Adrenal gland (tissue), 12 donors: Measurements from ENCODE around the gene ANKRD27. TPM values are rescaled to one million over a fixed set of nuclear protein-coding genes. Genes with fewer than 3 reads are reported as not detected.

Experiments
- DNase-seq, 7 donors: peaks; one replicate each; pipeline ENCODE4 v3.0.0-alpha.2; 2019 to 2020
- H3K27ac ChIP-seq, 5 donors: fragments of 200-600 bp; sonication (generic) in 4 of 5; 1 replicate in 3 of 5; 2 replicates in 2 of 5; pipeline versions ENCODE4 v1.5.1 to v1.8.0; 2016 to 2020; ENCODE audit warnings: mild to moderate bottlenecking in 1 of 5
- H3K27me3 ChIP-seq: fragments of 200-600 bp; 2 replicates; pipeline ENCODE4 v1.8.0; 2021
- H3K36me3 ChIP-seq, 2 donors: fragments of 200-600 bp; replicated peaks in 1 of 2; 1 replicate in 1 of 2; 2 replicates in 1 of 2; pipeline versions ENCODE4 v1.5.1 to v1.8.0; 2018 to 2022
- H3K4me1 ChIP-seq, 2 donors: fragments of 200-600 bp; replicated peaks in 1 of 2; 1 replicate in 1 of 2; 2 replicates in 1 of 2; pipeline versions ENCODE4 v1.5.1 to v1.8.0; 2018 to 2021
- H3K4me3 ChIP-seq, 4 donors: fragments of 200-600 bp; sonication (generic) in 3 of 4; one replicate each; pipeline ENCODE4 v1.5.1; 2016 to 2018
- H3K9me3 ChIP-seq, 3 donors: fragments of 200-600 bp; sonication (generic) in 1 of 3; replicated peaks in 1 of 3; 1 replicate in 2 of 3; 2 replicates in 1 of 3; pipeline versions ENCODE4 v1.5.1 to v1.8.0; 2016 to 2021
- POLR2A ChIP-seq, 2 donors: fragments of 450-650 bp; IDR thresholded peaks; one replicate each; pipeline ENCODE4 v1.6.1; 2017; ENCODE audit warnings: antibody characterized with exemption in 2 of 2, mild to moderate bottlenecking in 2 of 2, moderate library complexity in 1 of 2
- WGBS, 4 donors: extraction: QIAGEN DNeasy Blood & Tissue Kit in 2 of 4; methylation state at CpG; one replicate each; pipeline versions ENCODE4 v1.1.5 to v1.1.7; 2013 to 2017; 5-methylcytosine and 5-hydroxymethylcytosine counted together
- intact Hi-C, 2 donors: fragments of 100-400 bp; cut with DNase I; formaldehyde crosslinking; loops; one replicate each; pipeline versions ENCODE4 v1.14.1 to v1.15.0; 2022 to 2023
- polyA plus RNA-seq, 3 donors: library from polyadenylated mRNA; stranded (reverse); fragments of 200-250 nt in 2 of 3; fragments of 350-450 nt in 1 of 3; fragmentation: Illumina TruSeq in 1 of 3; extraction: RNeasy Lipid Tissue Mini Kit (QIAGEN cat#74804) in 1 of 3; gene quantifications; one replicate each; pipeline ENCODE4 v1.2.3, GENCODE V29; 2013 to 2014
- total RNA-seq, 9 donors: library from RNA; depleted of rRNA in 4 of 9; stranded (reverse); fragments of >200 nt in 4 of 9; fragments of 120-200 nt in 1 of 9; fragmentation: NEBNext Ultra II Directional in 1 of 9; extraction: Animal tissue kit (Norgen Biotek cat#: 25700) in 1 of 9; gene quantifications; one replicate each; pipeline versions ENCODE4 v1.1.0 to v1.2.4, GENCODE V29; 2013 to 2023
- TF ChIP-seq, protein P1 (sequence below), 6 experiments: fragments of 450-650 bp in 4 of 6; fragments of 200-600 bp in 2 of 6; sonication (generic) in 1 of 6; IDR thresholded peaks; 1 replicate in 5 of 6; 2 replicates in 1 of 6; pipeline versions ENCODE4 v1.5.1 to v1.8.0; 2016 to 2021; ENCODE audit warnings: antibody characterized with exemption in 6 of 6, mild to moderate bottlenecking in 2 of 6, moderate library complexity in 1 of 6
- donor health status: healthy with polysubstance abuse.
- donor health status: Bipolar disorder and iron deficiency.
- donor health status: DM: yes; HTN: yes; CAD: no.
- donor health status: DM: no; HTN: no; CAD: no.
- donor health status: DM: no; HTN: no; CAD: no.
- donor health status: DM: yes; HTN: yes; CAD: no.

Gene ANKRD27
- total and polyA plus RNA-seq, 12 donors: 7.2 to 25.3 (median 18.2) TPM

DNA sequence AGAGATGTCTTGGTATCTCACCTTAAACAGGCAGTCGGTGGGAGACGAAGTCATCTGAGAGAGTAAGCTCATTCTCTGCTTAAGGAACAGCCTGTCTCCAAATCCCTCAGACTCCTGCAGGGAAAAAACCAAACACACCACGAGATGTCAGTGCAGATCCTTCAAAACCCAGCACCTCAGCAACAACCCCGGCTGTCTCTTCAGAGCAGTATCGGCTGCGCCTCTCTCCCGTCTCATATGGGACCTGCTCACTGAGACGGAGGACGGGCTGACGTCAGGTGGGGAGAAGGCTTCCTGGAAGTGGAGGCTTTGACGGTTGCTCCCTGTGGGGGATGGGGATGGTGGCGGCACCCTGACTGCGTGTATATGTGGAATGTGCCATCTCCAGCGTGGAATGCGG, 43.6 kb downstream of the ANKRD27 start:
- peaks cover 0 to 33% of the 10 kb centered on the region in 2 donors for H3K36me3 ChIP-seq
- H3K4me1 ChIP-seq: no peaks in the 10 kb centered on the region
- H3K4me3 ChIP-seq: no peak overlapping the region
- no peak overlapping the region for H3K27ac ChIP-seq
- H3K27me3 ChIP-seq: no peaks in the 10 kb centered on the region
- WGBS, 4 donors: 91 to 96% (median 93%) methylated on average over 12 to 15 of the region's 15 CpGs
- TF ChIP-seq POLR2A (IDR thresholded peaks at IDR 0.05): no peak
- TF ChIP-seq, protein P1, sequence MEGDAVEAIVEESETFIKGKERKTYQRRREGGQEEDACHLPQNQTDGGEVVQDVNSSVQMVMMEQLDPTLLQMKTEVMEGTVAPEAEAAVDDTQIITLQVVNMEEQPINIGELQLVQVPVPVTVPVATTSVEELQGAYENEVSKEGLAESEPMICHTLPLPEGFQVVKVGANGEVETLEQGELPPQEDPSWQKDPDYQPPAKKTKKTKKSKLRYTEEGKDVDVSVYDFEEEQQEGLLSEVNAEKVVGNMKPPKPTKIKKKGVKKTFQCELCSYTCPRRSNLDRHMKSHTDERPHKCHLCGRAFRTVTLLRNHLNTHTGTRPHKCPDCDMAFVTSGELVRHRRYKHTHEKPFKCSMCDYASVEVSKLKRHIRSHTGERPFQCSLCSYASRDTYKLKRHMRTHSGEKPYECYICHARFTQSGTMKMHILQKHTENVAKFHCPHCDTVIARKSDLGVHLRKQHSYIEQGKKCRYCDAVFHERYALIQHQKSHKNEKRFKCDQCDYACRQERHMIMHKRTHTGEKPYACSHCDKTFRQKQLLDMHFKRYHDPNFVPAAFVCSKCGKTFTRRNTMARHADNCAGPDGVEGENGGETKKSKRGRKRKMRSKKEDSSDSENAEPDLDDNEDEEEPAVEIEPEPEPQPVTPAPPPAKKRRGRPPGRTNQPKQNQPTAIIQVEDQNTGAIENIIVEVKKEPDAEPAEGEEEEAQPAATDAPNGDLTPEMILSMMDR (IDR thresholded peaks at IDR 0.05): no peak
- intact Hi-C loops: no loop called here
- no peak for DNase-seq
- H3K9me3 ChIP-seq: no peaks in the 10 kb centered on the region

DNA sequence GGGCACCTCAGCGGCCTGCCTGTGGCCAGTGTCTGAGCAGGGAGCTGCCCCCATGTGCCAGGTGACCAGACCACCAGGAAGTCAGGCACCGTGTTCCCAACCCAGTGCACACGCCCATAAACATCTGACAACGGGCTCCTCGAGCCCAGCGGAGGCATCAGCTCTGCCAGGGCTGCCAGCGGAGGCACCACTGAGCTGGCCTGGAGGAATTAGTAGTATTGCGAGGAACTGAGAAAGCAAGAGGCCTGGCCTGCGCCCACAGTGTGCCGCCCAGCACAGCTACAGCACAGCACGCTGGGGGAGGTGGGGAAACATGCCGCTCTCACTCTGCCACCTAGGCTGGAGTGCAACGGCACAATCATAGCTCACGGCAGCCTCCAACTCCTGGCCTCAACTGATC, 44.6 kb downstream of the ANKRD27 start:
- intact Hi-C loops: no loop called here
- TF ChIP-seq, protein P1 (IDR thresholded peaks at IDR 0.05): no peak
- no peak for TF ChIP-seq POLR2A (IDR thresholded peaks at IDR 0.05)
- H3K4me3 ChIP-seq: no peak overlapping the region
- no peaks in the 10 kb centered on the region for H3K27me3 ChIP-seq
- no peaks in the 10 kb centered on the region for H3K4me1 ChIP-seq
- peaks cover 0 to 29% of the 10 kb centered on the region in 2 donors for H3K36me3 ChIP-seq
- H3K9me3 ChIP-seq: no peaks in the 10 kb centered on the region
- 86 to 93% (median 89%) methylated on average over 13 to 14 of the region's 14 CpGs for WGBS, 4 donors
- DNase-seq: no peak
- no peak overlapping the region for H3K27ac ChIP-seq

DNA sequence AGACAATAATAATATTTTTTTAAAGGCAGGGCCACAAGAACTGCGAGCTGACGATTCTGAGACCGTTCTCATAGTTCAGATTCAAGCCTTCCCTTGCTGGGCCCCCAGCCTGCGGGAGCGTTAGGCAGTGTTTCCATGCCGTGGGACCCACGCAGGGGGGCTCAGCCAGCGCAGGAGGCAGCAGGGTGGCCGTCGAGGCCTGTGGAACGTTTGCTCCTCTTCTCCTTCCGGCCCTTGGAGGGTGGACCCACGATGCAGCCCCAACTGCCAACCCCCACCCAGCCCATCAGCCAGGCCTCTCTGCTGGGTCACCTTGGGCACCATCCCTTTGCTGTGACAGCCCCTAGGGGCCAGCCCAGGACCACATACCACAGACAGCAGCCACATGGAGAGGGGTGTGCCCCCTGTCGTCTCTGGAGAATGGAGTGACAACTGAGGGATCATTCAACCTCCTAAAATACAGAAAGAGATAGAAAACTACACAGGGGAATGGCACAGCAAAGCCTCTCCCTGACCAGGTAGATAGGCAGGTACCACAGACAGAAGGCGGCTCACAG, 47.2 kb downstream of the ANKRD27 start:
- intact Hi-C loops: no loop called here
- DNase-seq: no peak
- Histone ChIP-seq H3K36me3 (peaks cover 0 to 46% of the 10 kb centered on the region in 2 donors), H3K4me3 (no peak overlapping the region), H3K4me1 (no peaks in the 10 kb centered on the region), H3K27me3 (no peaks in the 10 kb centered on the region), H3K27ac (peak overlapping the region in 1 of 5 donors; percentile 26), H3K9me3 (no peaks in the 10 kb centered on the region)
- 82 to 92% (median 89%) methylated on average over 9 to 15 of the region's 15 CpGs for WGBS, 4 donors
- TF ChIP-seq, protein P1 (IDR thresholded peaks at IDR 0.05): no peak
- TF ChIP-seq POLR2A (IDR thresholded peaks at IDR 0.05): no peak

DNA sequence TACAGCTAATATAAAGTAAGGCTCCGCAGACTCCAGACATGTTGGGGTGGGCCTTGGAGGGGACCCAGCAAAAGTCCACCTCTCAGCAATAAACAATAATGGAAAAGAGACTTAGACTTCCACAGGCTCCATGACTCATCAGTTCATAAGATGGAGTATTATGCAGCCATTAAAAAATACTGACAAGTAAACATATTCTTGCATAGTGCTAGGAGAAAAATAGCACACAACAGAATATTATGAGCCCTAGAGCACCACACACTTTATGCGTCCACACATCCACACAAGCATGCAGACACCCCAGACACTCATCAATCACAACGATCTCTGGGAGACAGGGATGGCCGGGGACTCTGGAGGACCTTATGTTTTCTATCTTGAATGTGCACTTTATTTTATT, 48.0 kb downstream of the ANKRD27 start:
- Histone ChIP-seq H3K27ac (no peak overlapping the region), H3K4me3 (no peak overlapping the region), H3K9me3 (no peaks in the 10 kb centered on the region), H3K27me3 (no peaks in the 10 kb centered on the region), H3K36me3 (peaks cover 0 to 51% of the 10 kb centered on the region in 2 donors), H3K4me1 (no peaks in the 10 kb centered on the region)
- intact Hi-C loops: no loop called here
- WGBS, 4 donors: 95 to 97% (median 96%) methylated on average over 4 of the region's 4 CpGs
- DNase-seq: no peak
- no peak for TF ChIP-seq POLR2A (IDR thresholded peaks at IDR 0.05)
- TF ChIP-seq, protein P1 (IDR thresholded peaks at IDR 0.05): no peak
